ENCODE measurements around the gene TMEM178A. TPM values are rescaled to one million over a fixed set of nuclear protein-coding genes. Genes with fewer than 3 reads are reported as not detected.

The TMEM178A gene
- total RNA-seq, 1 experiment from 2014 or later, result 7.5 TPM

- Histone ChIP-seq H2AK5ac (ENCODE audit: insufficient read length, low read length) (no peak overlapping the region), H3K9ac (ENCODE audit: extremely low read depth, insufficient read length, low read length) (no peak overlapping the region), H2AFZ (ENCODE audit: low read length) (no peak overlapping the region), H2BK15ac (ENCODE audit: low read depth, low read length) (no peak overlapping the region), H2BK20ac (ENCODE audit: low read depth, low read length, poor library complexity, severe bottlenecking) (no peak overlapping the region), H3K4ac (ENCODE audit: low read depth, low read length) (no peak overlapping the region), H4K20me1 (ENCODE audit: control insufficient read depth, insufficient read depth, insufficient read length) (no peaks in the 10 kb centered on the region), H3T11ph (ENCODE audit: low read length) (no peak overlapping the region), H3K27me3 (ENCODE audit: insufficient read depth, low read length) (peaks cover 6% of the 10 kb centered on the region; the same call in 1 of the 2 replicates), H4K5ac (ENCODE audit: insufficient read length, low read depth, low read length) (no peak overlapping the region), H2BK120ac (ENCODE audit: low read depth, low read length, poor library complexity, severe bottlenecking) (no peak overlapping the region), H3K9me3 (ENCODE audit: control insufficient read depth, low read depth, low read length) (no peaks in the 10 kb centered on the region), H2BK12ac (ENCODE audit: insufficient read length, low read depth, low read length) (no peak overlapping the region), H4K8ac (replicated peaks; ENCODE audit: insufficient read length, low read depth, low read length) (no peak overlapping the region), H2BK5ac (ENCODE audit: insufficient read length, low read length) (no peak overlapping the region), H3K23ac (ENCODE audit: insufficient read length, low read depth, low read length) (no peak overlapping the region), H3K4me2 (ENCODE audit: insufficient read depth, insufficient read length, low read length) (peak overlapping the region; percentile 98), H3K79me1 (ENCODE audit: insufficient read depth, low read depth, low read length, poor library complexity, severe bottlenecking) (no peaks in the 10 kb centered on the region), H3K56ac (ENCODE audit: insufficient read length, low read depth, low read length) (no peak overlapping the region), H3K27ac (ENCODE audit: insufficient read length, low read depth, low read length) (no peak overlapping the region), H3K14ac (ENCODE audit: insufficient read depth, low read length) (no peak overlapping the region), H4K91ac (ENCODE audit: insufficient read length, low read depth, low read length) (no peak overlapping the region), H3K4me1 (ENCODE audit: insufficient read depth, low read length) (peaks cover 7% of the 10 kb centered on the region), H3K79me2 (ENCODE audit: insufficient read depth, low read length) (peaks cover 4% of the 10 kb centered on the region; the same call in 1 of the 2 replicates), H3K23me2 (ENCODE audit: insufficient read length, low read depth, low read length, poor library complexity, severe bottlenecking) (peaks cover 14% of the 10 kb centered on the region), H3K18ac (ENCODE audit: insufficient read length, low read depth, low read length) (no peak overlapping the region)
- peaks cover 19 to 27% of the 10 kb centered on the region in 2 experiments for H3K4me1 Mint-ChIP-seq
- peaks cover 0 to 1% (median 0%) of the 10 kb centered on the region in 3 experiments; a peak in 2 of 7 replicates for H3K36me3 Mint-ChIP-seq (ENCODE audit: insufficient read depth in 1 of 3, low read depth in 3 of 3)
- H3K27ac Mint-ChIP-seq, result no peak overlapping the region
- peak overlapping the region; percentile 81 to 96 for H3K4me3 Mint-ChIP-seq
- no CpG with 5 or more reads among the region's 7 CpGs for WGBS (ENCODE audit: extremely low coverage, insufficient read length, low lambda C conversion rate)
- no peak for DNase-seq
- no peak for TF ChIP-seq CTCF (conservative IDR thresholded peaks at IDR 0.05)
- H3K27me3 Mint-ChIP-seq (ENCODE audit: low read depth), result peaks cover 37% of the 10 kb centered on the region
- no peaks in the 10 kb centered on the region; a peak in 1 of 5 replicates for H3K9me3 Mint-ChIP-seq
Observed at GRCh38 chr2:39667104-39667885, 1.6 kb downstream of the TMEM178A start.

Data from H9 (cell line).